ENCODE measurements around the gene ODAD2. TPM values are rescaled to one million over a fixed set of nuclear protein-coding genes. Genes with fewer than 3 reads are reported as not detected.

ODAD2 gene
- total and polyA plus RNA-seq, 2 donors (not counting 3 experiments of a cell fraction or from before 2014, with no cell fraction given) = 1.1 to 4.4 TPM

DNA sequence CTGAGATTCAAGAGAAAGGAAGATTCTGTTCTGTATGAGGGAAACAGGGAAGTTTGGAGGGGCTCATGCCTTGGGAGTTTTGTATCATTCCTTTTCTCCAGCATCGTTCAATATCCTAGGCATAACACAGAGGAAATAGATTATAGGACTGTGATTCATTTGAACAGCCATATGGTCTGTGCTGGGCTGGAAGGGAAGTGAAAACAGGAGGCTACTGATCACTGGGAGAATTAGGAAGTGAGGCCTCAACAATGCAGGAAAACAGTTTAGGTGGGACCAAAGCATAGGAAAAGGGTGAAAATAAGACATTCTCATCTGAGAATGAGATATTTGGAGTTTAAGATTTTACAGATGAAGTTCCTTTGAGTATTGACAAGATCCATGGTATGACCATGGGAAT, 182.6 kb downstream of the ODAD2 start:
- BruUV-seq (replicated peaks) = no TSS peak
- Histone ChIP-seq H3K9me1 (replicated peaks; ENCODE audit: control insufficient read depth, extremely low read depth, insufficient read depth, low read length) (no peaks in the 10 kb centered on the region), H3K36me3 (ENCODE audit: control insufficient read depth in 2 of 2, extremely low read depth in 1 of 2, insufficient read depth in 2 of 2, low read length in 2 of 2) (no peaks in the 10 kb centered on the region), H3K9me3 (replicated peaks; ENCODE audit: control insufficient read depth, insufficient read depth, low read length) (no peaks in the 10 kb centered on the region), H2AFZ (ENCODE audit: low read depth, low read length) (no peak overlapping the region), H3K4me3 (replicated peaks in 1 of 3; ENCODE audit: insufficient read depth in 1 of 3, low read depth in 1 of 3, low read length in 3 of 3) (no peak overlapping the region), H3K27ac (ENCODE audit: insufficient read depth, low read depth, low read length) (no peak overlapping the region), H3K27me3 (ENCODE audit: control insufficient read depth in 2 of 2, insufficient read depth in 2 of 2, low read length in 2 of 2) (no peaks in the 10 kb centered on the region), H3K9ac (replicated peaks; ENCODE audit: extremely low read depth, insufficient read depth, low read length) (no peak overlapping the region), H3K4me2 (ENCODE audit: insufficient read depth, low read length) (no peak overlapping the region), H4K20me1 (replicated peaks; ENCODE audit: control insufficient read depth, extremely low read depth, insufficient read depth, low read length) (no peaks in the 10 kb centered on the region), H3K79me2 (ENCODE audit: control insufficient read depth, insufficient read depth, low read length) (no peaks in the 10 kb centered on the region), H3K4me1 (ENCODE audit: control insufficient read depth, extremely low read depth, insufficient read depth, low read length) (no peaks in the 10 kb centered on the region)
- TF ChIP-seq, protein P1, sequence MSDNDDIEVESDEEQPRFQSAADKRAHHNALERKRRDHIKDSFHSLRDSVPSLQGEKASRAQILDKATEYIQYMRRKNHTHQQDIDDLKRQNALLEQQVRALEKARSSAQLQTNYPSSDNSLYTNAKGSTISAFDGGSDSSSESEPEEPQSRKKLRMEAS (IDR thresholded peaks at IDR 0.05; ENCODE audit: insufficient read depth, insufficient read length) = no peak
- no peak for TF ChIP-seq EZH2 (IDR thresholded peaks at IDR 0.05; ENCODE audit: borderline replicate concordance, low read depth, low read length, severe bottlenecking)
- TF ChIP-seq JUN (IDR thresholded peaks at IDR 0.05; ENCODE audit: borderline replicate concordance, insufficient read depth, insufficient read length, low read depth) = no peak
- TF ChIP-seq POLR2A (IDR thresholded peaks at IDR 0.05; ENCODE audit: low read depth, low read length) = no peak
- TF ChIP-seq FOS (IDR thresholded peaks at IDR 0.05; ENCODE audit: borderline replicate concordance, insufficient read depth, low read length) = no peak
- TF ChIP-seq CTCF (IDR thresholded peaks at IDR 0.05; ENCODE audit: extremely low read depth in 1 of 2, insufficient read depth in 1 of 2, low read depth in 1 of 2, low read length in 2 of 2) = no peak
- TF ChIP-seq MYC (IDR thresholded peaks at IDR 0.05; ENCODE audit: low read depth, low read length) = no peak
- no peak for TF ChIP-seq POLR2AphosphoS5 (IDR thresholded peaks at IDR 0.05; ENCODE audit: insufficient read depth, low read depth, low read length)
- no peak for TF ChIP-seq GATA2 (IDR thresholded peaks at IDR 0.05; ENCODE audit: insufficient read depth, insufficient read length, low read depth, low read length)
- POLR2A ChIA-PET = no interaction called here
- dilution Hi-C loops (cut with MboI; ENCODE audit: extremely low pct_ligation_motif_present, low sequenced_read_pairs) (no loop called here), intact Hi-C loops (cut with micrococcal nuclease) (no loop called here)
- DNase-seq (ENCODE audit: low read depth, low spot score) = no peak
- no peak for FAIRE-seq
- CTCF ChIA-PET = no interaction called here
